T-cell (primary cell): ENCODE data around the gene ASAP3. TPM values are rescaled to one million over a fixed set of nuclear protein-coding genes. Genes with fewer than 3 reads are reported as not detected.

Experiments used
- ATAC-seq, 4 experiments: fragments of 200-7000 bp in 3 of 4; fragments of 150-1000 bp in 1 of 4; cut with Tn5 transposase; replicated peaks in 1 of 4; 1 replicate in 3 of 4; 2 replicates in 1 of 4; pipeline ENCODE4 v1.10.0; 2021; ENCODE audit warnings: moderate library complexity in 3 of 4, mild to moderate bottlenecking in 2 of 4, moderate number of reproducible peaks in 1 of 4
- CTCF ChIA-PET, 2 donors: fragments of 300-600 bp; sonication (Branson Sonifier 250); formaldehyde crosslinking; loops; one replicate each; lab custom pipeline; 2022; ENCODE audit warnings: antibody characterized with exemption in 2 of 2; lab: Charles Lee
- POLR2A ChIA-PET, 2 donors: fragments of 300-600 bp; sonication (Branson Sonifier 250); formaldehyde crosslinking; loops; one replicate each; lab custom pipeline; 2022; ENCODE audit warnings: antibody characterized with exemption in 2 of 2; lab: Charles Lee
- DNase-seq, 35 experiments: peaks; one replicate each; pipeline versions ENCODE4 v3.0.0 to v3.0.0-alpha.2; 2013 to 2023
- H3K27ac ChIP-seq: one replicate; pipeline ENCODE4 v1.5.1; 2013; ENCODE audit warnings: low read length
- H3K27me3 ChIP-seq, 2 experiments: replicated peaks in 1 of 2; 1 replicate in 1 of 2; 2 replicates in 1 of 2; pipeline versions ENCODE4 v1.6.1 to v1.7.0; 2013; ENCODE audit warnings: low read length in 1 of 2, mixed read lengths in 1 of 2; ENCODE audit not compliant: control insufficient read depth in 2 of 2, insufficient read depth in 2 of 2; ENCODE audit errors: extremely low read depth in 1 of 2
- H3K36me3 ChIP-seq, 2 donors: 1 replicate in 1 of 2; 2 replicates in 1 of 2; pipeline versions ENCODE4 v1.6.1 to v1.7.0; 2013; ENCODE audit warnings: low read length in 1 of 2; ENCODE audit not compliant: control insufficient read depth in 2 of 2, insufficient read depth in 1 of 2; ENCODE audit errors: extremely low read depth in 1 of 2
- H3K4me1 ChIP-seq, 2 experiments: 1 replicate in 1 of 2; 2 replicates in 1 of 2; pipeline versions ENCODE4 v1.6.1 to v1.7.0; 2013; ENCODE audit warnings: low read length in 2 of 2, mixed read lengths in 1 of 2; ENCODE audit not compliant: insufficient read depth in 2 of 2, control insufficient read depth in 1 of 2; ENCODE audit errors: extremely low read depth in 1 of 2
- H3K4me3 ChIP-seq, 2 donors: 1 replicate in 1 of 2; 2 replicates in 1 of 2; pipeline versions ENCODE4 v1.5.1 to v1.7.0; 2013; ENCODE audit warnings: mild to moderate bottlenecking in 2 of 2, low read length in 1 of 2, moderate library complexity in 1 of 2; ENCODE audit not compliant: control insufficient read depth in 1 of 2; ENCODE audit errors: extremely low read depth in 1 of 2
- H3K9me3 ChIP-seq: 2 replicates; pipeline ENCODE4 v1.7.0; 2013
- H3K27ac Mint-ChIP-seq, 2 donors: one replicate each; pipeline ENCODE4 v1.8.0; 2020 to 2021; ENCODE audit warnings: mild to moderate bottlenecking in 2 of 2, mixed read lengths in 2 of 2
- H3K27me3 Mint-ChIP-seq, 2 donors: one replicate each; pipeline ENCODE4 v1.8.0; 2021 to 2022; ENCODE audit warnings: mixed read lengths in 2 of 2
- H3K36me3 Mint-ChIP-seq: one replicate; pipeline ENCODE4 v1.8.0; 2021; ENCODE audit warnings: mixed read lengths
- H3K4me1 Mint-ChIP-seq, 3 donors: one replicate each; pipeline ENCODE4 v1.8.0; 2020 to 2022; ENCODE audit warnings: mixed read lengths in 3 of 3, mild to moderate bottlenecking in 1 of 3
- H3K4me3 Mint-ChIP-seq, 3 donors: one replicate each; pipeline ENCODE4 v1.8.0; 2020 to 2022; ENCODE audit warnings: mild to moderate bottlenecking in 3 of 3, mixed read lengths in 3 of 3, moderate library complexity in 3 of 3
- H3K9me3 Mint-ChIP-seq, 3 donors: one replicate each; pipeline ENCODE4 v1.8.0; 2020 to 2022; ENCODE audit warnings: mixed read lengths in 3 of 3
- WGBS: methylation state at CpG from one replicate; pipeline ENCODE4 v1.1.5; 2013; ENCODE audit warnings: missing lambda C conversion rate; ENCODE audit not compliant: insufficient coverage; 5-methylcytosine and 5-hydroxymethylcytosine counted together
- total RNA-seq, 35 experiments: library from RNA in 6 of 35; stranded (reverse) in 6 of 35; fragments of 120-200 nt in 1 of 35; gene quantifications; one replicate each; pipeline versions ENCODE4 v1.2.1 to v1.2.4 and lab custom pipeline; 2013 to 2026

Gene ASAP3
- total RNA-seq, 5 donors from 2014 or later (not counting 1 experiment from before 2014, with no cell fraction given), result 1.2 to 2.8 (median 2.1) TPM

DNA sequence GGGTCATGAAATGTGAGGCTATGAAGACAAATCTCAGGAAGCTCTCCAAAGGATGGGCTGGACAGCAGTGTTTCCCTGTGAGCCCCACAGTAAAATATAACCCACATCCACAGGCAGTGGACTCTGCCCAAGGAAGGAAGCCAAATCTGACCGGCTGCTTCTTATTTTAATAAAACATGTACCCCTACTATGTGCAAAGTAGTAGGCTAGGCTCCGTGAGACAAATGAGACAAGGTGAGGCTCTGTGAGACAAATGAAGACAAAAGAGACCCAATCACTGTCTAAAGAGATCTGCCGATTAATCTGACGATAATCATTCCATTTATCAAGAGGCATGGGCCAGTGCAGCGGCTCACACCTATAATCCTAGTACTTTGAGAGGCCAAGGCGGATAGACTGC, 2.1 kb downstream of the ASAP3 start:
- no peak for DNase-seq
- WGBS, result 96% methylated on average over 3 of the region's 6 CpGs
- peaks cover 15 to 17% (median 16%) of the 10 kb centered on the region in 3 donors for H3K4me1 Mint-ChIP-seq
- ATAC-seq, result no peak
- H3K4me3 ChIP-seq, result no peak overlapping the region
- H3K36me3 Mint-ChIP-seq, result no peaks in the 10 kb centered on the region
- H3K9me3 ChIP-seq, result no peaks in the 10 kb centered on the region
- CTCF ChIA-PET, result no interaction called here
- peaks cover 2 to 15% of the 10 kb centered on the region in 2 experiments for H3K4me1 ChIP-seq
- H3K36me3 ChIP-seq, result no peaks in the 10 kb centered on the region
- peak overlapping the region in 2 of 3 donors; percentile 17 to 90 for H3K4me3 Mint-ChIP-seq
- H3K27ac ChIP-seq, result no peak overlapping the region
- POLR2A ChIA-PET, result no interaction called here
- H3K9me3 Mint-ChIP-seq, result no peaks in the 10 kb centered on the region
- no peak overlapping the region for H3K27ac Mint-ChIP-seq
- H3K27me3 Mint-ChIP-seq, result peaks cover 11 to 18% of the 10 kb centered on the region in 2 donors
- H3K27me3 ChIP-seq, result peaks cover 3 to 39% of the 10 kb centered on the region in 2 experiments

DNA sequence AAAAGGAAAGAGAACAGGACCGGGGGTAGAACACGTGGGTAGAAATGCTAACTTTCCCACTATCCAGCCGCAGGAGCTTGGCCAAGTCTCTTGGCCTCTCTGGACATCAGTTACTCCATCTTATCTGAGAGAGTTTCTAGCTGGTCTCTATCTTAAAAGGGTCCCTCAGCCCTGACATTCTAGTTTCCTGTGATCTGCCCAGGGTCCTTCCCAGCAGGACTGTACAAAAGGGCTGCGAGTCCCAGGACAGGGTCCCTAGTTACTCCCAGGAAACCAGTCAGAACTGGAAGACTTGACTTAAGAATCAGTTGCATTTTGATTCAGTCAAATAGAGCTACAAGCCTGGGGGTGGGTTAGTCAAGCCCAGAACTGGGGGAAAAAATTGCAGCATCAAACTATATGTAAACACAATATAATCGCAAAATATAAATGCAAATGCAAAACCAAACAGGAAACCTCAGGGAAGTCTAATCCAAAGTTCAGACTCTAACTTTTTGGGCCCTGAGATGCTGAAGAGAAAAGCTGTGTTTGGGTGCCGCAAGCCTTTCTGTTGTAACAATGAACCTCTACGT, 2.9 kb downstream of the ASAP3 start:
- 72% methylated on average over 3 of the region's 7 CpGs for WGBS
- peaks cover 17 to 24% of the 10 kb centered on the region in 2 donors for H3K27me3 Mint-ChIP-seq
- no peak for DNase-seq
- ChIA-PET POLR2A (no interaction called here), CTCF (no interaction called here)
- Histone ChIP-seq H3K36me3 (no peaks in the 10 kb centered on the region), H3K27ac (no peak overlapping the region), H3K4me3 (no peak overlapping the region), H3K9me3 (no peaks in the 10 kb centered on the region), H3K27me3 (peaks cover 3 to 42% of the 10 kb centered on the region in 2 experiments), H3K4me1 (peaks cover 2 to 15% of the 10 kb centered on the region in 2 experiments)
- ATAC-seq, result no peak
- peaks cover 15 to 17% (median 16%) of the 10 kb centered on the region in 3 donors for H3K4me1 Mint-ChIP-seq
- H3K27ac Mint-ChIP-seq, result no peak overlapping the region
- H3K9me3 Mint-ChIP-seq, result no peaks in the 10 kb centered on the region
- H3K4me3 Mint-ChIP-seq, result no peak overlapping the region
- no peaks in the 10 kb centered on the region for H3K36me3 Mint-ChIP-seq

DNA sequence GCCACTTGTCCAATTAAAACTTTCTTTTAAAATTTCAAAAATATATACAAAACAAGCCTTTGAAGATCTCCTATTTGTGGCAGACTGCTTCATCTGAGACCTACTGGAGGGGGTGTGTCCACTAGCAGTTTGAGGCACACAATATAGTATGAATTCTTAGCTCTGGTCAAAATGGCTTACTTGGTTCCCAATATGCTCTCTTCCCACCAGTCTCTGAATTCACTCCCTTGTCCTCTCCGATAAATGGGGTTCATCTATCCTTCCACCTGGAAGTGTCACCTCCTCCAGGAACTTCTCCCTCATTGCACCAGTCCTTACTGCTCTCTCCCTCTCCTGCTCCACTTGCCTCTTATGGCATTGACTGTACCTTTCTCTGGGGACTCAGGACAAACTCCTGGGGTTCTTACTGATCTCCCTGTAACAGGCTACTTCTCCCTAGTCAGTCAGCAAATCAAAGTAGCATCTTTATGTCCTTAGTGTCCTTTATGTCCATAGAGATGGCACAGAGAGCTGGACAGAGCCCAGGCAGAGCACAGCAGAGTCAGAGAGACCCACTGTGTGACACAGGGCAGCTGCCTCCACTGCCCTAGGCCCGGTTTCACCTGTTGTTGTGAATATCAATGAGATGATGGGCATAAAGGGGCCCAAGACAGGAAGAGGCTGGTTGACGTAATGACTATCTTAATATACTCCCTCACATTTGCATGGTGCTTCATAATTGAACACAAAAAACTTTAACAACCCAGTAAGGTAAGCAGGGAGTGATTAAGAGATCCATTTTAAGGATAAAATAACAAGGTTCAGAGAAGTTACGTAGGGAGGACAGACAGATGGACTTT, 3.6 kb downstream of the ASAP3 start:
- Mint-ChIP-seq H3K9me3 (no peaks in the 10 kb centered on the region), H3K4me1 (peaks cover 15 to 17% (median 16%) of the 10 kb centered on the region in 3 donors), H3K36me3 (no peaks in the 10 kb centered on the region), H3K4me3 (no peak overlapping the region), H3K27me3 (peaks cover 17 to 26% of the 10 kb centered on the region in 2 donors), H3K27ac (no peak overlapping the region)
- no peaks in the 10 kb centered on the region for H3K36me3 ChIP-seq
- no peak overlapping the region for H3K4me3 ChIP-seq
- no peak for ATAC-seq
- H3K27me3 ChIP-seq, result peaks cover 3 to 45% of the 10 kb centered on the region in 2 experiments
- H3K9me3 ChIP-seq, result no peaks in the 10 kb centered on the region
- CTCF ChIA-PET, result no interaction called here
- WGBS, result 100% methylated on average over 2 of the region's 4 CpGs
- POLR2A ChIA-PET, result no interaction called here
- no peak for DNase-seq
- peaks cover 2 to 15% of the 10 kb centered on the region in 2 experiments for H3K4me1 ChIP-seq
- no peak overlapping the region for H3K27ac ChIP-seq

DNA sequence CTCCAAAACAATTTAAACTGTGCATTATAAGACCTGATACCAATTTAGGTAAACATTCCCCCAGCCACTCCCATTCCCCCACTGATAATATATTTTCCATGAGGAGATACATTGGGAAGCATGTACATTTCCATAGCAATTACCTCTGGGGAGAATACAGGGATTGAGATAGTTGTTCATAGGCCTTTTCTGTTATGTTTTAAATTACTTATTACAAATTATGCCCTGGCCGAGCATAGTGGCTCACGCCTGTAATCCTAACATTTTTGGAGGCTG, 4.4 kb downstream of the ASAP3 start:
- H3K36me3 Mint-ChIP-seq, result no peaks in the 10 kb centered on the region
- POLR2A ChIA-PET, result no interaction called here
- H3K27ac Mint-ChIP-seq, result no peak overlapping the region
- H3K27ac ChIP-seq, result no peak overlapping the region
- no peaks in the 10 kb centered on the region for H3K9me3 ChIP-seq
- peaks cover 3 to 51% of the 10 kb centered on the region in 2 experiments for H3K27me3 ChIP-seq
- no peaks in the 10 kb centered on the region for H3K36me3 ChIP-seq
- CTCF ChIA-PET, result no interaction called here
- DNase-seq (no peak), ATAC-seq (no peak)
- peaks cover 9 to 11% (median 9%) of the 10 kb centered on the region in 3 donors for H3K4me1 Mint-ChIP-seq
- peaks cover 17 to 27% of the 10 kb centered on the region in 2 donors for H3K27me3 Mint-ChIP-seq
- peaks cover 2 to 10% of the 10 kb centered on the region in 2 experiments for H3K4me1 ChIP-seq
- no peaks in the 10 kb centered on the region for H3K9me3 Mint-ChIP-seq
- H3K4me3 ChIP-seq, result no peak overlapping the region
- WGBS, result no CpG with 5 or more reads among the region's 2 CpGs
- H3K4me3 Mint-ChIP-seq, result no peak overlapping the region

DNA sequence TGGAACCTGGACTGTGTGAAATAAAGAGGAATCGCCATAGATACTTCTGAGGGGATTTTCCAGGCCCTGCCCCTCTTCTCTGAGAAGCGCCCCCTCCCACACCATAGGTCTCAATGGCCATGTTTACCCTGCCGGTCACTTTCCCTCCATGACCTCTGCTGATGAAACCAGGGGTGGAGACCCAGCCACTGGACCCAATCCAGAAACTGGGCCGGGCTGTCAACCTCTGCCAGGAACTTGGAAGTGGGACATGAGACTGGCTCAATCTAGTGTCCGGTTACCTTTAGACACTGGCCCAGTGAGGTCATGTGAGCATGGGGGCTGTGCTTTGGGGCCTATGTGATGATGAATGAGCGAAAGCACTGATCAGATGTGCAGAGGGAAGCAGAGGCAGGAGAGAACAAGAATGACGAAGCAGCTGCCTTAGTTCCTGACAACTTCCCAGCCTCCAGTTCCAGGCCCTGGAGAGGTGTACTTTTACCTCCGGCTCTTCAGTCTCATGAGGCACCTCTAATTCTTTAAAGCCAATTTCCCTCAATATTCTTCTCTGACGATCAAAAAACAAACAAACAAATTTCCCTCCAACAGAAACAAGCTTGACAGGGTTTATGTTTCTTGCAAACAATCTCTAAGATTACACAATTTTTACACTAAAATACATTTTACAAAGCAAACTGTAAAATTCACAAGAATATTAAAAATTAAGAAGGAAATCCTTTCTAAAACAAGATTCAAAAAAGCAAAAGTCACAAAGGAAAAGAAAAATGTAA, 4.9 kb downstream of the ASAP3 start:
- Mint-ChIP-seq H3K4me3 (no peak overlapping the region), H3K27ac (no peak overlapping the region), H3K4me1 (peaks cover 8 to 9% (median 8%) of the 10 kb centered on the region in 3 donors), H3K27me3 (peaks cover 17 to 27% of the 10 kb centered on the region in 2 donors), H3K36me3 (no peaks in the 10 kb centered on the region), H3K9me3 (no peaks in the 10 kb centered on the region)
- no peak for ATAC-seq
- CTCF ChIA-PET, result no interaction called here
- no peak overlapping the region for H3K27ac ChIP-seq
- H3K4me1 ChIP-seq, result peaks cover 2 to 9% of the 10 kb centered on the region in 2 experiments
- no peaks in the 10 kb centered on the region for H3K9me3 ChIP-seq
- WGBS, result 91% methylated on average over 5 of the region's 9 CpGs
- no peaks in the 10 kb centered on the region for H3K36me3 ChIP-seq
- peaks cover 3 to 54% of the 10 kb centered on the region in 2 experiments for H3K27me3 ChIP-seq
- no peak for DNase-seq
- H3K4me3 ChIP-seq, result no peak overlapping the region
- POLR2A ChIA-PET, result no interaction called here

DNA sequence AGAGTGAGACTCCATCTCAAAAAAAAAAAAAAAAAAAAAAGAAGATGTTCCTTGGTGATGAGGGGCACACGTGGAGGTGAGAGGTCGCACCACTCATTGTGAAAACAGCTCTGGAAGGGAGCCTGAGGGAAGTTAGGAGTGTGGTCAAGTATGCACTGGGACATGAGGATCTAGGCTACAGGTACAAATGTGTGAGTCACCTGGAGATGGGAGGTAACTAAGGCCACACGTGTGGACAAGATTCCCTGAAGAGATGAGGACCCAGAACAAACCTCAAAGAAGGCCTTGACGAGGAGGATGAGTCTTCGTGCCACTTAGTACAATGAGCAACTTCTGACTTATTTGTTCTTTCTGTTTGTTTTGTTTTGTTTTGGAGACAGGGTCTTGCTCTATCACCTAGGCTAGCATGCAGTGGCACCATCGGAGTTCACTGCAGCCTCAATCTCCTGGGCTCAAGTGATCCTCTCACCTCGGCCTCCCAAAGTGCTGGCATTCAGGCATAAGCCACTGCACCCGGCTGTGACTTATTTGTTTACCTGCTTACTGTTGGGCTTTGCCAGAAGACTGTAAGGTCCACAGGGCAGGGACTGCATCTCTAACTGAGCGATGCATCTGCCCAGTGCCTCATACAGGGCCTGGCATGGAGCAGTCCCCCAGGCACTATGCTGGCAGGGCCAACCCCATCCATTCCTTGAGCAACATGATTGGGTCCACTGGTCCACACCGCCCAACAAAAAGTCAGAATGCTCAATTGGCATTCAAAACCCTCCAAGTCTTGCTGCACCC, 6.4 kb downstream of the ASAP3 start:
- Histone ChIP-seq H3K4me3 (no peak overlapping the region), H3K27me3 (peaks cover 0 to 48% of the 10 kb centered on the region in 2 experiments), H3K9me3 (no peaks in the 10 kb centered on the region), H3K36me3 (no peaks in the 10 kb centered on the region), H3K4me1 (no peaks in the 10 kb centered on the region), H3K27ac (no peak overlapping the region)
- CTCF ChIA-PET, result no interaction called here
- Mint-ChIP-seq H3K27ac (no peak overlapping the region), H3K4me1 (no peaks in the 10 kb centered on the region), H3K27me3 (peaks cover 13 to 22% of the 10 kb centered on the region in 2 donors), H3K9me3 (no peaks in the 10 kb centered on the region), H3K4me3 (no peak overlapping the region), H3K36me3 (no peaks in the 10 kb centered on the region)
- DNase-seq (no peak), ATAC-seq (no peak)
- 78% methylated on average over 10 of the region's 10 CpGs for WGBS
- POLR2A ChIA-PET, result no interaction called here
